Activated CD4-positive, CD25-positive, alpha-beta regulatory T cell (primary cell): ENCODE measurements around the gene MLLT1.

ENCODE experiments used
- DNase-seq, 4 experiments: peaks; one replicate each; lab custom pipeline; 2025; lab: John Stamatoyannopoulos, UW

Gene MLLT1

DNA sequence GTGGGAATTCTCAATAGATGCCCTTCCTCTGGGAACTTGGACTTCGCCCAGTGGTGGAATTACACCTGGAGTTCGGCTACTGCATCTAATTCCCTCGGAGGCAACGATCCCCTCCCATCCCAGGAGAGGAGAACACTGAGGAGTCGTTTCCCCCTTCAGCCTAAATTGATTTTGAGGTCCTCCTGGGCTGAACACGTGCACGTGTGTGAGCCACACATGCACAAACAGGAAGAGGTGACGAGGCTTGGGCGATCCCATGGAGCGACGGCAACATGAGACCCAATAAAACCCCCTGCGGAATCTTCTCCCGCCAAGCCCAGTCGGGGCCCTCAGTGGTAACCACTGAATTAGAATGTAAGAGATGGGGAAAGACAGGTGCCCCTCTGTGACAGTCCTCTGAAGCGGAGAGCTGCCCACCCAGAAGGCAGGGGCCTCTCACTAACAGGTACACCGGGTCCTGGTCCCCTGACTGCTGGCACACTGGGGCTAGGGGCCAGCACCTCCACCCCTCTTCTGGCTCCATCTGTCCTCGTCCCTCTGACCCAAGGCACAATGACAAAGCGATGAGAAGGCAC is 4.5 kb downstream of the MLLT1 start:
- no peak for DNase-seq

GRCh38 chr19:6274756-6275155 is 5.0 kb downstream of the MLLT1 start:
- no peak for DNase-seq

DNA sequence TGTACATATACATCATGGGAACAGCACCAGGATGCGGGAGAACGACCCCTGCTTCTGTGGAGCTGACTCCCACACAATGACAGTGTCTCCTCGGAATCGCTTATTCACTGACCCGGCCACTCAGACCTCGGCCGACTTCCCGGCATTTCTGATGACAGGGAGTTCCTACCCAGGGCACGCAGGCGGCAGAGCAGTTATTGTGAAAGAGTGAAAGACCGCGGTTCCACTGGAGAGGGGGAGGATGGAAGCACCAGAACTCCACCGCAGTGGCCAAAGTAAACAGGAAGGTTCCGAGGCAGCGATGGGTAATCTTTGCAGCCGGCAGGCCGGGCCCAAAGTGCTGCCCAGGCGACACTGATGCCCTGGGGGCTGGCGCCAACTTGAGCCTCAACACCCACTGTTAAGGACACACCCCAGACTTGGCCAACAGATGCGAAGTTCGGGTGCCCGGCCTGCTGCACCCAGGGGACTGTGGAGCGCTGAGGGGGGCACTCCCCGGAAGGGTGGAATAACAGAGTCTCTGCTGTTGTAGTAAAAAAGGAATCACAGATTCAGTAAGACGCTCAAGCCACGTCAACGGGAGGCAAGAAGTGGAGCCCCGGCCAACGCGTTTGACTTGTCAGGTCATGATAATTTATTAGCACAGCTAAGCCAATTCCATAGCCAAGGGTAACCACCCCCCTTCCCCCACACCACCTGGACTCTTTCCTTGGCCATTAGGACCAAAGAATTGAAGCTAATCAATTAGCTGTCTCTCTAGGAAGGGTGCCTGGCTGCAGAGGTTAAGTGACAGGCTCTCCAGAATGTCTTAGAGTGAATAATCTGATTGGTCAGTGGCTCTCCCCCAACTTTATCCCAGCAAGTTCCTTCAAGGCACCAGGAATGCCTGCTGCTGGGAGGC is 5.8 kb downstream of the MLLT1 start:
- DNase-seq: no peak

- DNase-seq: no peak
Measured at GRCh38 chr19:6272913-6273600, 6.7 kb downstream of the MLLT1 start.

GRCh38 chr19:6272411-6272791 is 7.4 kb downstream of the MLLT1 start:
- no peak for DNase-seq

DNA sequence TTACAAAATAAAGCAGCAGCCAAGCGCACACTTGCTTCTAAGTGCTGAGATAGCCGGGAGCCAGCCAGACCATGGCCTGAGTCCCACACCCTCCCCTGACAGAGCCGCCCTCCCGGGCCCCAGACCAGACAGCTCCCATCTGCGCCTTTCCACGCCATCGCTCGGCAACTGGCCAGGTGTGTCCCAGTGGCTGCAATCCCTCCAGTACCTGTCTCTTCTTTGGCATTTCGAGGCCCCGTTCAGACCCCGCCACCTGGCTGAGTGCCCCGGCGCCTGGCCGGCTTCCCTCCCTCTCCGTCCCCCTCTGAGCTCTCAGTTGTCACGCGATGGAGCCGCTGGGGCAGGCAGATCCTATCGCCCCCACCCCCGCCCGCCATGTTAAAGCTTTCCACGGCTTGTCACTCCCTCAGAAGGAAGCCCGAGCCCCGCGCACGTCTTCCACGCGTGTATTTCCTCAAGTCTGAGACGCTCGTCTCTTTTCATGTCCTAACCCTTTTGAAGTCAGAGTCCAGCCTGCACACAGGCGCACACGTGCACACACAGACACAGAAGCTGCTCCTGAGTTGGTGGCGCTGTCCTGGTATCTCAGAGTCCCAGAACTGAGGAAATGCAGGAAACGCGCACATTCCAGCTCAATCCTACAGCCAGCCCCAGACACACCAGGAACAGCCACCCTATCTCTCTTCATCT is 7.9 kb downstream of the MLLT1 start:
- DNase-seq: no peak

GRCh38 chr19:6271251-6271650 is 8.5 kb downstream of the MLLT1 start:
- no peak for DNase-seq

- DNase-seq: no peak
Measured at GRCh38 chr19:6270822-6271221, 9.0 kb downstream of the MLLT1 start.

DNA sequence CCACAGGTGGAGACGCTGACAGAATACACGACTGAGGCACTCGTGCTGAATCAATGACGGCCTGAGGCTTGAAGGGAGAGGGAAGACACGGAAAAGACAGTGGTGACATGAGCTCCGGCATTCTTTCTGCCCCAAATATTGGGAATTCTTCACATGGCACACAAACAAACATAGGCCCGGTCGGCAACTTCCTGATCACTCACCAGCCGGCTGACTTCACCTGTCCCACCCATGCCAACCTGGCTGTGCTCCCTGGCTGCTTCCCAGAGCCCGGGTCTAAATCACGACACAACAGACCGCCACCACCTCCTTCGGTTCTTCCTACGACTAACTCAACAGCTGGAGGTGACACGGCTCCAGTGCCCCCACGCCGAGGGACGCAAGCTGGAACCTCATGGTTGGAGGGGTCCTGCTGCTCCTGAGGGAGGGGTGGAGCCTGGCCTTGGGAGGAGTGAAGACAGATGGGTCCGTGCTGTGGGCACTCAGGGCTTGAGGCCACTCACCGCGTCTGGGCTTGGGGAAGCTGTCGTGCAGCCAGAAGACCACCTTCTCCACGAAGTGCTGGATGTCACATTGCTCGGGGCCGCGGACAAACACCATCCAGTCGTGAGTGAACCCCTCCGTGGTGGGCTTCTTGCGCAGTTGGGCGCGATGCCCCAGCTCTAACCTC is 9.6 kb downstream of the MLLT1 start:
- no peak for DNase-seq

- DNase-seq: no peak
Measured at GRCh38 chr19:6269101-6269886, 10.5 kb downstream of the MLLT1 start.

GRCh38 chr19:6268382-6268771 is 11.4 kb downstream of the MLLT1 start:
- no peak for DNase-seq

DNA sequence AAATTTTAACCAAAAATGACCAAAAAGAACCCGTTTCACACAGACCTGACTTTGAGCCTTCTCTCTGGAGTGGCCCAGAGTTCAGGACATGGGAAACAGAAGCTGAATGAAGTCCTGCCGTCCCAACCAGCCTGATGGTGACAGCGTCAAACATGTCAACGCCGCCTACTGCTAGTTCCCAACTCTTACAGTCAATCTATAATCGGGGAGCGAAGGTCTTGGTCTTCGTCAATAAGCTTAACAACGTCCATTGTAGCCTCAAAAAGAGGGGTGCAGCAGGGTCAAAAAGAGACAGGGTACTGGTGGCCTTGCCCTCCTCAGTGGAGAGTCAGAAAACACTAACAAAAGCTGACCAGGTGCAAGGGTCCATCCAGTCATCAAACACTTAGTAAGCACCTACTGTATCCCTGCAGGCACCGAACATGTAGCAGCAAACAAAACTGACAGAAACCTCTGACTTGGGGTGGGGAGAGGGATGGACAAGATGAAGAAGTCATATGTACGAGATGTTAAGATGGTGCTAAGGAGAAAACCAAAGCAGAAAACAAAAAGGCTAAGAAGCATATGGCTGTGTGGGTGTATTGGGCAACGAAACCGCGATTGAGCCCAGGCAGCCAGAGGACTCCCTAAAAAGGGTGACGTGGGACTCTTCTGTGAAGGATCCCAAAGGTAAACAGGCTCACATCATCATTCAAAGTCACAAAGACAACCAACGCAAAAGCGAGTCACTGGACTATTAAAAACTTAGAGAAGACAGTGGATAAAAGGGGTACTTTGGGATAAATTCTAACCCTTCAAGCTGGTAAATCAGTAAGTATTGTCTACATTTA is 12.0 kb downstream of the MLLT1 start:
- DNase-seq: no peak

DNA sequence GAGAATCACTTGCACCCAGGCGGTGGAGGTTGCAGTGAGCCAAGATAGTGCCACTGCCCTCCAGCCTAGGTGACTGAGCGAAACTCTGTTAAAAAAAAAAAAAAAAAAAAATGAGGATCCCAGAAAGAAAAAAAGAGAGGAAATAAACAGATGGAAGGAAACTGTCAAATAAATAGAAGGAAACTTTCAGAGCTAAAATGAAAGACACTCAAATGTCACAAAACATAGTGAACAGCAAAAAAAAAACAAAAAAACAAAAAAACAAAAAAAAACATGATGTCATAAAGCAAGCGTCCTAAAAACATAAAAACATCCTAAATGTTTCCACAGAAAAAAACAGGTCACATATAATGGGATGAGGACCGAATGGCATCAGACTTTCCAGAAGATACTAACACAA is 15.0 kb downstream of the MLLT1 start:
- no peak for DNase-seq

GRCh38 chr19:6263735-6264444 is 15.9 kb downstream of the MLLT1 start:
- DNase-seq: no peak

DNA sequence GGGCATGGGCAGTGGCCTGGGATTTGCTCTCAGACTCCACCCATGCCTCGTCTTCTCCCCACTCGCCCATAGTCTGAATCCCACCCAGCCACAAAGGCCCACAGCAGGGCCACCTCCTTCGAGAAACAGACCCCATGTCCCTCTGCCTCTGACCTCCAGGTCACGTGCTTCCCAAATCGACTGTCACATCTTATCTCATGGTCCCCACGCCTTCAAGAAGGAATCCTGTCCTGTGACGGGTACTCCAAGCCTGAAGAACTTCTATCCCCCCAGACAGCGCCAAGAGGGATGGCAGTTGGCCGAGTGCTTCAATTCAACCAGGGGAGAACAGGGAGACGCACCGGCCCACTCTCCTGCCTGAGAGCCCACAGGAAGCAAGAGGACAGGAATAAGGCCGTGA is 16.5 kb downstream of the MLLT1 start:
- no peak for DNase-seq

- DNase-seq: no peak
Measured at GRCh38 chr19:6262519-6262918, 17.3 kb downstream of the MLLT1 start.

GRCh38 chr19:6261883-6262282 is 17.9 kb downstream of the MLLT1 start:
- no peak for DNase-seq

DNA sequence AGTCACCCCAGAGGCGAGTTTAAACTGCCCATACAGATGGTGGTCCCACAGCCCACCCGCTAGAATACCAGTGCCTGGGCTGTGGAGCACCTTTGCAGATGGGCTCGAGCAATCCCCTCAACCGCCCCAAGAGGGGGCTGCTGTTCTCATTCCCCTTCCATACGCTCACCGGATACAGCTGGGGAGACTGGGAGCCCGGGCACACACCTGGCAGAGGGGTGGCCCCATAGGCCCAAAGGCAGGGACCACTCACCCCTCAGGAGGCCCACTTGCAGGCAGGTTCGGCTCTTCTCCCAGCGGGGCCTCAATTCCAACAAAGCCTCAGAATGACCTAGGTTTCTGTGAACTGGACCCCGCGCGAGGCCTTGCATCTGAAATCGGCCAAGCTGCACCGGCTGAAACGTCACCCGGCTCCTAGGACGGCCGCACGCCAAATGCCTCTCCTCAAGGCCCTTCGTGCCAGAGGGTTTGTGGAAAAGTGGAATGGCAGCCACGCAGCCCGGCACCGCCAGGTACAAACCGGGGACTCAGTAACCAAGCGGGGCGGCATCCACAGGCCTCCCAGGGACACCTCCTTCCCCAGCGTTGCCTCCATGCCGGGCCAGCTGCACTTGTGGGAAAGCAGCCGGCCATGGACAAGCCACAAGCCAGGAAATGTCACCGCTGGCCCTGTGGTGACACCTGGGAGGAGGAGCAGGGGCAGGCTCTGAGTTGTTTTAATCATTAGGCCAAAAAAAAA is 18.7 kb downstream of the MLLT1 start:
- DNase-seq: no peak

GRCh38 chr19:6260376-6260775 is 19.4 kb downstream of the MLLT1 start:
- no peak for DNase-seq
